ENCODE results near the gene NKAIN2.

Gene NKAIN2

DNA sequence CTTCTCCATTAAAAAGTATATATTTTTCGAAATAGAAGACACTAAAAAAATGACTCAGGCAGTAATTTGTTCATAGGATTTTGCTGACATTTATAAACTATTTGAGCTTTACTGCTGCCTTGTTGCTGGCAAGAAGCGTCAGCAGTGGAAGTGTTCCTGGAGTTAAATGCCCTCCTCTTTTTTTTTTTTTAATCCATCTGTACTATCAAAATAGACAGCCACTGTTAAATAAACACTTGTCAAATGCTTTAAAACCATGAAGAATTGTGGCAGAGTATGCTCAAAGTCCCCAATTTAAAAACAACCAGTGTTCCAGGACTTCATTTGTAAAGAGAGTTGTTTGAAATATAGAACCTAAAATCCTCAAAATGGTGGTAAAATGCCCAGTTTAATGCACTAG lies 253.8 kb downstream of the NKAIN2 start:
- TF ChIP-seq ZFX (IDR thresholded peaks at IDR 0.05; ENCODE audit: borderline replicate concordance): no peak
- TF ChIP-seq, protein P1, sequence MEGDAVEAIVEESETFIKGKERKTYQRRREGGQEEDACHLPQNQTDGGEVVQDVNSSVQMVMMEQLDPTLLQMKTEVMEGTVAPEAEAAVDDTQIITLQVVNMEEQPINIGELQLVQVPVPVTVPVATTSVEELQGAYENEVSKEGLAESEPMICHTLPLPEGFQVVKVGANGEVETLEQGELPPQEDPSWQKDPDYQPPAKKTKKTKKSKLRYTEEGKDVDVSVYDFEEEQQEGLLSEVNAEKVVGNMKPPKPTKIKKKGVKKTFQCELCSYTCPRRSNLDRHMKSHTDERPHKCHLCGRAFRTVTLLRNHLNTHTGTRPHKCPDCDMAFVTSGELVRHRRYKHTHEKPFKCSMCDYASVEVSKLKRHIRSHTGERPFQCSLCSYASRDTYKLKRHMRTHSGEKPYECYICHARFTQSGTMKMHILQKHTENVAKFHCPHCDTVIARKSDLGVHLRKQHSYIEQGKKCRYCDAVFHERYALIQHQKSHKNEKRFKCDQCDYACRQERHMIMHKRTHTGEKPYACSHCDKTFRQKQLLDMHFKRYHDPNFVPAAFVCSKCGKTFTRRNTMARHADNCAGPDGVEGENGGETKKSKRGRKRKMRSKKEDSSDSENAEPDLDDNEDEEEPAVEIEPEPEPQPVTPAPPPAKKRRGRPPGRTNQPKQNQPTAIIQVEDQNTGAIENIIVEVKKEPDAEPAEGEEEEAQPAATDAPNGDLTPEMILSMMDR (IDR thresholded peaks at IDR 0.05): no peak
- no peak overlapping the region for H3K27ac ChIP-seq

DNA sequence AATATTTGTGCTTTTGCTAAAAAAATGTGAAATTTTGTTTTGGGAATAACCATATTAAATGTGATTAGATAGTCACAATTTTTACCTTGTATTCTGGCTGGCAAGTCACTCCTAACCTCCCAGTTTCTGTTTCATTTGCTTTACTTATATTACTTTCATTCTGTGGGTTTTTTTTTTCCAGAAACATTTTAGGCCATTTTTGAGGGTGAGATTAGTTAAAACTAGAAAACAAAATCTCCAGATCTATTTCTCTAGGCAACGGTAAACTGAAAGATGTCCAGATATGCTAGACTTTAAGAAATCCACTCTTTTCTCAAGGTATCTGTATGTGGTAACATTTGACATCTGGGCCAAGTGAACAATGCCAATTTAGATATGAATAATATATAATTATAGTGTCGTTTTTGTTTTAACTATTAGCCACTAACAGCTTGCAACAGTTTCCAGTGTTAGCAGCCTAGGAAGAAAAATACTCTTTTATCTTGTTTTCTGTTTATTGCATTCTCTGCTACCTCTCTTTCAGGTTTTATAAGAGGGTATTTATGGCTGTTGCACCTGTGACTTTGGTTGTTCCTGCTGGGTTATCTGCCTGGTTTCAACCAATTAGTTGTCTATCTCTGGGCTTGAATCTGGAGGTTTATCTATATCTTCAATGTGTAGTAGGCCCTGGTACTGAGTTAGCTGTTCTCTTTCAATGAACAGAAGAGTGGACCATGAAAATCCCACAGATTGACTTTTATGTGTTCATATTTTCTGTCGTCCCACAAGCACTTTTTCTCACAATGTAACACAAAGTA lies 260.9 kb downstream of the NKAIN2 start:
- TF ChIP-seq, protein P1 (IDR thresholded peaks at IDR 0.05): no peak
- no peak for TF ChIP-seq ZFX (IDR thresholded peaks at IDR 0.05; ENCODE audit: borderline replicate concordance)
- H3K27ac ChIP-seq: no peak overlapping the region

DNA sequence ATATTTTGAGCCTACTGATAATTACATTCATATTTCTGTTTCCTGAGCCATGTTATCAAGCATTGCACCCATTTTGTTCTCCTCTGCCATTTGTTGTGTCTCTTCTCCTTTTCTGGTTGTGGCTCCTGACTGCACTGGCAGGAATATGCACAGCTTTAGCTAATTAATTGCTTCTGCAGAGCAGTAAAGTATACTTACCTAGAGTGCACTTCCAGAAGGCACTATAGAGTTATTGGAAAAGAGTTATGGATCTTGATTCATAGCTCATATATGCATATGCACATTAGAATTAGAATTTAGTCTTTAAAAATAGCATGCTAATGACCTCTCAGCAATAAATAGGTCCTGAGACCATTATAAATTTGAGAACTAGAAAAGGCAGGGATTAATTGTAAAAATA lies 262.6 kb downstream of the NKAIN2 start:
- no peak overlapping the region for H3K27ac ChIP-seq
- no peak for TF ChIP-seq ZFX (IDR thresholded peaks at IDR 0.05; ENCODE audit: borderline replicate concordance)
- TF ChIP-seq, protein P1 (IDR thresholded peaks at IDR 0.05): no peak

DNA sequence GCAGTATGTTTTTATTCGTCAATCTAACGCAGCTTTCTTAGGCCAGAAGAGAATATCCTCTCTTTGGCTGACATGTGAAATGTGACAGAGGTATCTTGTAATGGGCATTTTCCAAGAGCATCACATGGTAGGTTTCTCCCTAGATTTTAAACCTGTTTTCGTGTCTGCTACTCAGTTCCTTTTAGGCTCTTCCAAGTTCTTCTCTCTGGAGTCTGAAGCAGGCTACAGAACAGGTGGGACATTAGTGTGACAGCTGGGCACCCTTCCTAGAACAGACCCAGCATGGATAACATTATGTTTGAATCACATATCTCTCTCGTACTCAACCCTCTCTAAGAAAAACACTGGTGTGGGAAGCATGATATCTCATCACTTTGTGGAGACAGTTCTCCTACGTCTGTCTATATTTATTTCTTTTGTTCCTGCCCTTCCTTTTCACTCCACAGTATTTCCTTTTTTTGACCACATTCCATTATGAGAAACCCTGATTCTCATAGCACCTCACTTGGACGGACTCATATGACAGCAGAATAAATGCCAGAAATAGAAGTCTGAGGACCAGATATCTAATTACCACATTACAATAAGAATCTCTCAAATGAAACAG lies 263.4 kb downstream of the NKAIN2 start:
- TF ChIP-seq, protein P1 (IDR thresholded peaks at IDR 0.05): no peak
- TF ChIP-seq ZFX (IDR thresholded peaks at IDR 0.05; ENCODE audit: borderline replicate concordance): no peak
- H3K27ac ChIP-seq: no peak overlapping the region

DNA sequence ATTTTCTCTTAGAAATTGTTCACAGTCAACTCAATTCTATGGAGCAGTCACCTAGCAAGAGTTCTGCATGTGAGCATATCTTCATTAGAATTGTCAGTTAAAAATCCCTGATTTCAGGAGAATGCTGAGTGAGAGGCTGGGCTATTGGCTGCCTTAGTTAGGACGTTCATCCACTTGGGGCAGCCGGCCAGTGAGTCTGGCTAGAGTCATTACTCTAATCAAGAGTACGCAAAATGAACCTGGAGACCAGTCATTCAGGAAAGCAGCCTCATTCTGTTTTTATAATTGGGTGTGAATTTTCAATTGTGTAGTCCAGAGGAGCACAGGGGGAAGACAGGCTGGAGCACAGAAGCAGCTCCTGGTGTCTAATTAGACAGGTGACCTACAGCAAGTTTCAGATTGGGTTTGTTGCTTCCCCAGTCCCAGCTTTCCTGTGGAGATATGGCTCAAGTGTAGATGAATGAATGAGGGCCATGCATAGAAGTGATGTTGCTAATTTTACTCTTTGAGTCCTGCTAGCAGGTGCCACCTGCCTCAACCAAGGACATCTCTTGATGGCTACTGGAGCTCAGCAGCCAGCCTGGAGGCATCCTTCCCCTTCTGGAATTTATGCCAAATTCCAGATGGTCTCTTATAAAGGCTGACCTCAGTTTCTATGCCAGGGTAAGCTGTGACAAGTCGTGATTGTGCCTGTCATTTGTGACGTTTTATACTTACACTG lies 265.7 kb downstream of the NKAIN2 start:
- TF ChIP-seq ZFX (IDR thresholded peaks at IDR 0.05; ENCODE audit: borderline replicate concordance): no peak
- H3K27ac ChIP-seq: no peak overlapping the region

DNA sequence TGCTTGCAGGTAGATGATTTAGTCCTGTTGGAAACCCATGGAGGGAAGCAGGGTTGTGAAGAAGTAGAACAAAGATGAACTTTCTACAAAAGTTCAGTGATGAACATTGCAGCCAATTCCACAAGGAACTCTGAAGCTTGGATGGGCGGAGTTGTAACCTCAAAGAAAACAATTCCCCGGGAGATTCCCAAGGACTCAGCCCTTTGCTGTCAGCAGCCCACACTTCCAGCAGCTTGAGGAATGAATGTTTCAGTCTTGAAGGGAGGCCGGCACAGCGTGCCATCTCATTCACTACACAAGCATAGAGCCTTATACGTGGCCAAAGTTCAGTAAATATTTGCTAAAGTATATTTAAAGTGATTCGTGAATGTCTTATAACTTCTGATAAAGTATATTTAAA lies 269.4 kb downstream of the NKAIN2 start:
- TF ChIP-seq, protein P1 (IDR thresholded peaks at IDR 0.05): no peak
- no peak for TF ChIP-seq ZFX (IDR thresholded peaks at IDR 0.05; ENCODE audit: borderline replicate concordance)

DNA sequence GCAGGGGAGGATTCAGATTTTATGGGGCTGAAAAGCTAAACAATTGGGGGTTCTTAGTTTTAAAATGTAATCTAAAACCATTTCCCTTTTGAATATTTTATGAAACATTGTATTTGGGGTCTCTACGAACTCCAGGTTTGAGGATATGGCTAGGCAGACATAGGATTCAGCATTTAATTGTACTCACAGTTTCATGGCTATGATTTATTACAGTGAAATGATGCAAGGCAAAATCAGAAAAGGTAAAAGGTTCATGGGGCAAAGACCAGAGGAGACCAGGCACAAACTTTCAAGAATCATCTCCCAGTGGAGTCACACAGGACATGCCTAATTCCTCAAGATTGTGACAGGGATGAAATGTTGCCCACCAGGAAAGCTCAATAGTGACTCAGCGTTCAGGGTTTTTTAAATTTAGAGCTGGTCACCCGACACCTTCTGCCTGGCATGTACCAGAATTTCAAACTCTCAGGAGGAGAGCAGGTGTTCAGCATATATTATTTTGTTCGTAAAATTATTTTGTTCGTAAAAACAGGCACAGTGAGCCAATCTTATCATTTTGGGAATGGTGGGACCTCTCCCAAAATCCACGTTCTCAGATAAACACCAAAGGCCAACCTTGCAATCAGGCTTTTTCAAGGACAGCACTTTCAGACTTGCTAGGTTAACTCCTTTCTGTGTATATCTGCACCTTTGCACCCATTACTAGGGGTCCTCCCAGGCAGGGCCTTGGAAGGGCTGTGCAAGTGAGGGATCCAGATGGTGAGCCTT lies 270.3 kb downstream of the NKAIN2 start:
- no peak for TF ChIP-seq ZFX (IDR thresholded peaks at IDR 0.05; ENCODE audit: borderline replicate concordance)
- TF ChIP-seq, protein P1 (IDR thresholded peaks at IDR 0.05): no peak
- no peak overlapping the region for H3K27ac ChIP-seq

More for the DNA sequence above, 269.4 kb downstream of the NKAIN2 start:
- no peak overlapping the region for H3K27ac ChIP-seq

Measured in 22Rv1 (cell line).